IMR-90 (cell line): ENCODE data around the gene BRD4. TPM values are rescaled to one million over a fixed set of nuclear protein-coding genes. Genes with fewer than 3 reads are reported as not detected.

Experiments
- ATAC-seq: fragments of 200-7000 bp; cut with Tn5 transposase; 2 replicates; pipeline ENCODE4 v1.9.1; 2020; ENCODE audit warnings: low read depth, mild to moderate bottlenecking, moderate library complexity
- BruUV-seq: library from RNA; stranded (reverse); fragments of 400-500 nt; replicated peaks from 2 replicates; lab custom pipeline; 2021; lab: Mats Ljungman, UMichigan
- CTCF ChIA-PET: fragments of 300-600 bp; formaldehyde crosslinking; extraction: SDS; loops from one replicate; lab custom pipeline; 2021; ENCODE audit warnings: antibody characterized with exemption; lab: Yijun Ruan, JAX
- POLR2A ChIA-PET: fragments of 300-600 bp; sonication (Branson Sonifier 250); formaldehyde crosslinking; loops from one replicate; lab custom pipeline; 2022; ENCODE audit warnings: antibody characterized with exemption; ENCODE audit not compliant: unreplicated experiment; lab: Charles Lee
- DNase-seq: peaks from one replicate; pipeline ENCODE4 v3.0.0; 2013
- H2AFZ ChIP-seq: replicated peaks from 2 replicates; pipeline ENCODE3; 2013; ENCODE audit warnings: low read length, mild to moderate bottlenecking; ENCODE audit not compliant: poor library complexity
- H2AK5ac ChIP-seq: 2 replicates; pipeline ENCODE4 v1.6.1; 2013; ENCODE audit warnings: low read depth, low read length, inconsistent platforms
- H2AK9ac ChIP-seq: replicated peaks from 2 replicates; pipeline ENCODE3; 2013; ENCODE audit warnings: mild to moderate bottlenecking, low read depth, low read length, moderate library complexity; ENCODE audit not compliant: poor library complexity
- H2BK120ac ChIP-seq: 2 replicates; pipeline ENCODE4 v1.6.1; 2013; ENCODE audit warnings: low read depth, low read length, inconsistent platforms
- H2BK15ac ChIP-seq: 3 replicates; pipeline ENCODE4 v1.6.1; 2013; ENCODE audit warnings: low read depth, low read length, inconsistent platforms
- H2BK20ac ChIP-seq: 2 replicates; pipeline ENCODE4 v1.6.1; 2013; ENCODE audit warnings: low read depth, mild to moderate bottlenecking, inconsistent platforms, low read length, moderate library complexity
- H2BK5ac ChIP-seq: 2 replicates; pipeline ENCODE4 v1.6.1; 2013; ENCODE audit warnings: mild to moderate bottlenecking, low read depth, low read length, inconsistent platforms; ENCODE audit not compliant: poor library complexity, severe bottlenecking
- H3K14ac ChIP-seq: replicated peaks from 2 replicates; pipeline ENCODE4 v1.6.1; 2013; ENCODE audit warnings: low read depth, low read length, inconsistent platforms
- H3K18ac ChIP-seq: 2 replicates; pipeline ENCODE4 v1.6.1; 2013; ENCODE audit warnings: low read depth, low read length, control low read depth
- H3K23ac ChIP-seq: 2 replicates; pipeline ENCODE4 v1.6.1; 2013; ENCODE audit warnings: low read depth, low read length, inconsistent platforms
- H3K27ac ChIP-seq: 2 replicates; pipeline ENCODE4 v1.5.1; 2013; ENCODE audit warnings: mild to moderate bottlenecking, control low read depth, low read length; ENCODE audit not compliant: insufficient read depth
- H3K27me3 ChIP-seq: 2 replicates; pipeline ENCODE4 v1.6.1; 2013; ENCODE audit warnings: low read length; ENCODE audit not compliant: control insufficient read depth, insufficient read depth
- H3K36me3 ChIP-seq: 2 replicates; pipeline ENCODE4 v1.6.1; 2013; ENCODE audit warnings: low read length, mixed read lengths; ENCODE audit not compliant: control insufficient read depth, insufficient read depth
- H3K4ac ChIP-seq: 2 replicates; pipeline ENCODE4 v1.6.1; 2013; ENCODE audit warnings: low read depth, low read length, inconsistent platforms
- H3K4me1 ChIP-seq: 2 replicates; pipeline ENCODE4 v1.6.1; 2013; ENCODE audit warnings: low read length, mixed read lengths; ENCODE audit not compliant: control insufficient read depth, insufficient read depth
- H3K4me2 ChIP-seq: 2 replicates; pipeline ENCODE4 v1.6.1; 2013; ENCODE audit warnings: low read depth, mild to moderate bottlenecking, control low read depth, low read length, moderate library complexity
- H3K4me3 ChIP-seq: 2 replicates; pipeline ENCODE4 v1.5.1; 2013; ENCODE audit warnings: low read depth, mild to moderate bottlenecking, control low read depth, low read length, moderate library complexity; ENCODE audit not compliant: insufficient read depth
- H3K56ac ChIP-seq: 2 replicates; pipeline ENCODE4 v1.6.1; 2013; ENCODE audit warnings: low read length, inconsistent platforms; ENCODE audit not compliant: insufficient read depth; ENCODE audit errors: extremely low read depth
- H3K79me1 ChIP-seq, 2 experiments: 2 replicates each; pipeline ENCODE4 v1.6.1; 2013; ENCODE audit warnings: low read length in 2 of 2, inconsistent platforms in 1 of 2, low read depth in 1 of 2
- H3K9ac ChIP-seq: 2 replicates; pipeline ENCODE4 v1.6.1; 2013; ENCODE audit warnings: low read depth, low read length, control low read depth
- H3K9me1 ChIP-seq: 2 replicates; pipeline ENCODE4 v1.6.1; 2013; ENCODE audit warnings: low read length, inconsistent platforms; ENCODE audit not compliant: insufficient read depth
- H3K9me3 ChIP-seq: 2 replicates; pipeline ENCODE4 v1.6.1; 2013; ENCODE audit warnings: low read length; ENCODE audit not compliant: control insufficient read depth, insufficient read depth
- H4K20me1 ChIP-seq: 2 replicates; pipeline ENCODE4 v1.6.1; 2013; ENCODE audit warnings: low read length, inconsistent platforms; ENCODE audit not compliant: insufficient read depth
- H4K5ac ChIP-seq: 2 replicates; pipeline ENCODE4 v1.6.1; 2013; ENCODE audit warnings: mild to moderate bottlenecking, low read depth, low read length, control low read depth
- H4K8ac ChIP-seq, 2 experiments: 2 replicates each; pipeline ENCODE4 v1.6.1; 2013; ENCODE audit warnings: low read depth in 2 of 2, low read length in 2 of 2, control low read depth in 1 of 2, inconsistent platforms in 1 of 2
- H4K91ac ChIP-seq: 2 replicates; pipeline ENCODE4 v1.6.1; 2013; ENCODE audit warnings: low read depth, low read length, inconsistent platforms; ENCODE audit not compliant: insufficient read depth
- CEBPB ChIP-seq: IDR thresholded peaks from 2 replicates; pipeline ENCODE4 v1.6.1; 2012; ENCODE audit warnings: low read depth, low read length, improper control_type of control experiment
- ELK1 ChIP-seq: fragments of 150-350 bp; IDR thresholded peaks from 2 replicates; pipeline ENCODE4 v1.6.1; 2016; ENCODE audit warnings: low read depth, mild to moderate bottlenecking, low read length, moderate library complexity, borderline replicate concordance
- FOS ChIP-seq: fragments of 150-350 bp; IDR thresholded peaks from 2 replicates; pipeline ENCODE4 v1.6.1; 2016; ENCODE audit warnings: low read depth, low read length
- MAFK ChIP-seq: IDR thresholded peaks from 2 replicates; pipeline ENCODE4 v1.6.1; 2012; ENCODE audit warnings: low read depth, low read length, improper control_type of control experiment
- MAZ ChIP-seq: IDR thresholded peaks from 2 replicates; pipeline ENCODE4 v1.6.1; 2012; ENCODE audit warnings: low read depth, mild to moderate bottlenecking, low read length, improper control_type of control experiment, moderate library complexity, borderline replicate concordance
- NFE2L2 ChIP-seq: fragments of 150-350 bp; IDR thresholded peaks from 2 replicates; pipeline ENCODE4 v1.6.1; 2016; ENCODE audit warnings: low read depth, mild to moderate bottlenecking, low read length
- POLR2A ChIP-seq: IDR thresholded peaks from 2 replicates; pipeline ENCODE4 v1.6.1; 2012; ENCODE audit warnings: mild to moderate bottlenecking, low read depth, low read length
- RCOR1 ChIP-seq: IDR thresholded peaks from 2 replicates; pipeline ENCODE4 v1.6.1; 2012; ENCODE audit warnings: mild to moderate bottlenecking, low read length, improper control_type of control experiment; ENCODE audit not compliant: insufficient replicate concordance
- RFX5 ChIP-seq: IDR thresholded peaks from 2 replicates; pipeline ENCODE4 v1.8.0; 2012; ENCODE audit warnings: low read depth, mild to moderate bottlenecking, low read length, moderate library complexity
- WGBS, 2 experiments: methylation state at CpG; one replicate each; pipeline versions ENCODE4 v1.1.5 to v1.1.7; 2013; ENCODE audit warnings: missing lambda C conversion rate in 2 of 2; ENCODE audit not compliant: insufficient read length in 1 of 2; ENCODE audit errors: extremely low coverage in 2 of 2; 5-methylcytosine and 5-hydroxymethylcytosine counted together
- dilution Hi-C: fragments of 300-500 bp; cut with HindIII; formaldehyde crosslinking; loops from one replicate; pipeline ENCODE4 v1.14.3; 2018; ENCODE audit warnings: low sequenced_read_pairs; ENCODE audit not compliant: unreplicated experiment
- in situ Hi-C: fragments of 300-500 bp; cut with MboI; formaldehyde crosslinking; loops from 3 replicates; pipeline ENCODE4 v1.14.3; 2019; ENCODE audit warnings: low sequenced_read_pairs, inconsistent platforms, mixed read lengths
- intact Hi-C: fragments of 100-400 bp; cut with micrococcal nuclease; formaldehyde crosslinking; loops from 2 replicates; pipeline ENCODE4 v1.10.0; 2022
- polyA plus RNA-seq, 3 experiments: library from polyadenylated mRNA; depleted of rRNA; stranded (reverse); fragments of >200 nt; gene quantifications; 2 replicates each; pipeline ENCODE4 v1.2.3, GENCODE V29; 2012; ENCODE audit warnings: low replicate concordance in 1 of 3
- total RNA-seq: library from RNA; depleted of rRNA; stranded (reverse); fragments of >200 nt; gene quantifications from 2 replicates; pipeline ENCODE4 v1.2.3, GENCODE V29; 2012
- TF ChIP-seq, protein P1 (sequence below): fragments of 150-350 bp; IDR thresholded peaks from 2 replicates; pipeline ENCODE4 v1.6.1; 2017; ENCODE audit warnings: mild to moderate bottlenecking, antibody characterized with exemption, low read length, low read depth

BRD4 gene
- total and polyA plus RNA-seq, 2 of the 4 experiments (the other 2 are of a cell fraction), result 7.0 to 21.1 TPM

DNA sequence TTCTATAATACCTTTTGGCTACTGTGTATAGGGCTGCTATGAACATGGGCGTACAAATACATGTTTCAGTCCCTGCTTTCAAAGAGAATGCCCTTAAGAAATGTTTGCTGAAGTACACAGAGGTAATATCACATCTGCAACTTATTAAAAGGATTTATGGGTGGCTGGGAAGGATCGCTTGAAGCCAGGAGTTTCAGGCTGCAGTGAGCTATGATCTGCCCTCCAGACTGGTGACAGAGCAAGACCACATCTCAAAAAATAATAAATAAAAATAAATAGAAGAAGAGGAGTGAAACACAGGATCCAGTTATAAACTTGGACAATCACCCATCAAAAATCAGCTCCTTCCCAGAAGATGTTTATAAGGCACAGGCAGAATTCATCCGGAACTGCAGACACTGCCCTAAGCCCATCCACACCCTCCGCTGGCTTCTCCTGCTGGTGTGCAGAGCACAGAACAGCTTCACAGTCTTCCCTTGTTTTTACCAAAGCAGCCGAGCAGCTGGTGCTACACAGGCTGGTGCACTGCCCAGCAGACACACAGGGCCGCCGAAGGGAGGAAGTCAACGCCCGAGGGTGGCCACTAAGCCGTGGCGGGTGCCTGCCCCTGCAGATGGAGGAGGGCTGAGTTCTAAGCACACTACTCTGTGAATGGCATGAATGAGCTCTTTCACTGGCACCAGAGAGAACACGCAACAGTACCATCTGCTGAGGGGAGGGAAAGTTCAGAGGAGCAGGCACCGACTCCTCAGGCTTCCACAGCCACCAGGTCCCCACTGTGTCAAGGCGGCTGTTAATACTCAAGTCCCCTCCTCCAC, 44.0 kb downstream of the BRD4 start (continued):
- TF ChIP-seq, protein P1, sequence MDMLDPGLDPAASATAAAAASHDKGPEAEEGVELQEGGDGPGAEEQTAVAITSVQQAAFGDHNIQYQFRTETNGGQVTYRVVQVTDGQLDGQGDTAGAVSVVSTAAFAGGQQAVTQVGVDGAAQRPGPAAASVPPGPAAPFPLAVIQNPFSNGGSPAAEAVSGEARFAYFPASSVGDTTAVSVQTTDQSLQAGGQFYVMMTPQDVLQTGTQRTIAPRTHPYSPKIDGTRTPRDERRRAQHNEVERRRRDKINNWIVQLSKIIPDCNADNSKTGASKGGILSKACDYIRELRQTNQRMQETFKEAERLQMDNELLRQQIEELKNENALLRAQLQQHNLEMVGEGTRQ, result no peak

DNA sequence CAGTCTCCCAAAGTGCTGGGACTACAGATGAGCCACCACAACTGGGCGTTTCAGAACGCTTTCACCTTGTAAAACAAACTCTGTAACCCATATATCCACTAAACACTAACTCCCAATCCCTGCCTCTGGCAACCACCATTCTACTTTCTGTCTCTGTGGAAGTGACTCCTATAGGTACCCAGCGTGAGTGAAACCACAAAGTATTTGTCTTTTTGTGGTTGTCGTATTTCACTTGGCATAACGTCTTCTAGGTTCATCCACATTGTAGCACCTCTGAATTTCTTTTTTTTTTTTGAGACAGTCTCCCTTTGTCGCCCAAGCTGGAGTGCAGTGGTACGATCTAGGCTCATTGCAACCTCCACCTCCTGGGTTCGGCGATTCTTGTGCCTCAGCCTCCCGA, 44.8 kb downstream of the BRD4 start:
- peaks cover under 1 to 90% of the 10 kb centered on the region in 2 experiments; a peak in 3 of 4 replicates for H3K79me1 ChIP-seq
- no peak overlapping the region for H3K4me2 ChIP-seq
- no peak overlapping the region for H2AK9ac ChIP-seq
- no peak overlapping the region for H3K27ac ChIP-seq
- no peak overlapping the region for H3K56ac ChIP-seq
- ChIA-PET CTCF (no interaction called here), POLR2A (no interaction called here)
- H2BK15ac ChIP-seq, result no peak overlapping the region
- in situ Hi-C loops, result no loop called here
- H4K91ac ChIP-seq, result no peak overlapping the region
- no peak for DNase-seq
- no peak overlapping the region for H3K18ac ChIP-seq
- H2BK120ac ChIP-seq, result no peak overlapping the region
- H3K9me1 ChIP-seq, result peaks cover 61% of the 10 kb centered on the region
- H3K36me3 ChIP-seq, result no peaks in the 10 kb centered on the region
- no peak overlapping the region; the same call in 1 of the 2 replicates for H2AK5ac ChIP-seq
- no peak overlapping the region for H4K5ac ChIP-seq
- H2AFZ ChIP-seq, result no peak overlapping the region
- 82% methylated on average over 3 of the region's 10 CpGs; no CpG with 5 or more reads in 1 of the 2 experiments for WGBS, 2 experiments
- no TSS peak for BruUV-seq
- no peak overlapping the region for H3K9ac ChIP-seq
- H3K4me3 ChIP-seq, result no peak overlapping the region
- H3K23ac ChIP-seq, result peak overlapping the region; percentile 25; the same call in 1 of the 2 replicates
- no peak overlapping the region for H3K4ac ChIP-seq
- no peak overlapping the region for H2BK5ac ChIP-seq
- no peaks in the 10 kb centered on the region for H3K9me3 ChIP-seq
- no peak overlapping the region for H4K8ac ChIP-seq
- TF ChIP-seq NFE2L2 (no peak), MAFK (no peak), RFX5 (no peak), CEBPB (no peak), MAZ (no peak), RCOR1 (no peak), ELK1 (no peak), POLR2A (no peak), FOS (no peak)
- peaks cover 99% of the 10 kb centered on the region for H4K20me1 ChIP-seq
- H2BK20ac ChIP-seq, result no peak overlapping the region
- H3K4me1 ChIP-seq, result peaks cover 40% of the 10 kb centered on the region
- H3K27me3 ChIP-seq, result no peaks in the 10 kb centered on the region
- no peak for ATAC-seq
- H3K14ac ChIP-seq, result no peak overlapping the region
- dilution Hi-C loops, result no loop called here
- intact Hi-C loops, result no loop called here
